CD8-positive, alpha-beta memory T cell (primary cell): ENCODE measurements around the gene PLCD1. TPM values are rescaled to one million over a fixed set of nuclear protein-coding genes. Genes with fewer than 3 reads are reported as not detected.

Source experiments
- CTCF ChIA-PET: fragments of 350-600 bp; sonication (Branson Sonifier 250); formaldehyde crosslinking; loops from one replicate; lab custom pipeline; 2021; ENCODE audit warnings: antibody characterized with exemption; lab: Charles Lee
- POLR2A ChIA-PET: fragments of 350-600 bp; sonication (Branson Sonifier 250); formaldehyde crosslinking; loops from one replicate; lab custom pipeline; 2021; ENCODE audit warnings: antibody characterized with exemption; lab: Charles Lee
- DNase-seq, 5 donors: peaks; one replicate each; pipeline versions ENCODE4 v3.0.0 to v3.0.0-alpha.2; 2020 to 2022; ENCODE audit warnings: mixed read lengths in 1 of 5
- H3K27ac ChIP-seq: one replicate; pipeline ENCODE4 v1.7.0; 2013; ENCODE audit warnings: low read depth, mild to moderate bottlenecking, low read length, moderate library complexity
- H3K27me3 ChIP-seq: 2 replicates; pipeline ENCODE4 v1.7.0; 2013; ENCODE audit warnings: low read length, mild to moderate bottlenecking; ENCODE audit not compliant: insufficient read depth, poor library complexity, severe bottlenecking
- H3K36me3 ChIP-seq: 2 replicates; pipeline ENCODE4 v1.7.0; 2013; ENCODE audit warnings: mild to moderate bottlenecking, low read length, moderate library complexity; ENCODE audit not compliant: insufficient read depth
- H3K4me1 ChIP-seq: 2 replicates; pipeline ENCODE4 v1.7.0; 2013; ENCODE audit warnings: mild to moderate bottlenecking, low read length, moderate library complexity; ENCODE audit not compliant: insufficient read depth
- H3K4me3 ChIP-seq: 2 replicates; pipeline ENCODE4 v1.7.0; 2013; ENCODE audit warnings: mild to moderate bottlenecking, low read length
- H3K9me3 ChIP-seq: 2 replicates; pipeline ENCODE4 v1.7.0; 2013; ENCODE audit warnings: mild to moderate bottlenecking, low read length
- H3K27ac Mint-ChIP-seq, 8 donors: one replicate each; pipeline ENCODE4 v1.8.0; 2020 to 2021; ENCODE audit warnings: mixed read lengths in 8 of 8, mild to moderate bottlenecking in 6 of 8, inconsistent platforms in 3 of 8, moderate library complexity in 3 of 8
- H3K27me3 Mint-ChIP-seq, 2 donors: one replicate each; pipeline ENCODE4 v1.8.0; 2020 to 2021; ENCODE audit warnings: mixed read lengths in 2 of 2, mild to moderate bottlenecking in 1 of 2, moderate library complexity in 1 of 2
- H3K36me3 Mint-ChIP-seq, 3 donors: one replicate each; pipeline ENCODE4 v1.8.0; 2020 to 2021; ENCODE audit warnings: mixed read lengths in 3 of 3, inconsistent platforms in 1 of 3, mild to moderate bottlenecking in 1 of 3
- H3K4me1 Mint-ChIP-seq, 3 donors: one replicate each; pipeline ENCODE4 v1.8.0; 2020 to 2021; ENCODE audit warnings: mixed read lengths in 3 of 3, inconsistent platforms in 1 of 3, mild to moderate bottlenecking in 1 of 3
- H3K4me3 Mint-ChIP-seq, 7 donors: one replicate each; pipeline ENCODE4 v1.8.0; 2020 to 2021; ENCODE audit warnings: mixed read lengths in 7 of 7, mild to moderate bottlenecking in 6 of 7, moderate library complexity in 4 of 7, inconsistent platforms in 2 of 7
- H3K9me3 Mint-ChIP-seq, 5 donors: one replicate each; pipeline ENCODE4 v1.8.0; 2020 to 2022; ENCODE audit warnings: mixed read lengths in 5 of 5, mild to moderate bottlenecking in 3 of 5, moderate library complexity in 2 of 5, inconsistent platforms in 1 of 5
- polyA plus RNA-seq: library from polyadenylated mRNA; unstranded; fragments of 300-500 nt; fragmentation: Illumina TruSeq; gene quantifications from one replicate; pipeline ENCODE4 v1.2.3, GENCODE V29; 2021
- total RNA-seq, 2 experiments: library from RNA; stranded (reverse); gene quantifications; one replicate each; pipeline ENCODE4 v1.2.3, GENCODE V29; 2021

PLCD1 gene
- total and polyA plus RNA-seq, 3 experiments from 2014 or later = 12.8 to 36.4 (median 18.5) TPM

- Histone ChIP-seq H3K27me3 (no peaks in the 10 kb centered on the region), H3K4me1 (peaks cover 23% of the 10 kb centered on the region), H3K36me3 (peaks cover 20% of the 10 kb centered on the region), H3K9me3 (no peaks in the 10 kb centered on the region), H3K27ac (peak overlapping the region; percentile 49), H3K4me3 (no peak overlapping the region)
- ChIA-PET CTCF (interaction anchor here (1.2 to 4.1 kb wide), 5 partner anchors 15 to 46 kb away, joined by 3 to 20 read pairs (median 5); no protein-coding TSS in a partner anchor), POLR2A (interaction anchor here (1.2 kb wide), 1 partner anchor 13 kb away, joined by 3 read pairs; no protein-coding TSS in a partner anchor)
- H3K36me3 Mint-ChIP-seq = peaks cover 25 to 72% (median 36%) of the 10 kb centered on the region in 3 donors
- DNase-seq = peak in 1 of 5 donors; percentile 20
- no peak overlapping the region for H3K4me3 Mint-ChIP-seq
- peaks cover 29 to 43% (median 39%) of the 10 kb centered on the region in 3 donors for H3K4me1 Mint-ChIP-seq
- no peaks in the 10 kb centered on the region for H3K27me3 Mint-ChIP-seq
- H3K9me3 Mint-ChIP-seq = peaks cover 0 to 5% (median 4%) of the 10 kb centered on the region in 5 donors
- peak overlapping the region in 6 of 8 donors; percentile 18 to 34 (median 26) for H3K27ac Mint-ChIP-seq
These were observed 9.6 kb downstream of the PLCD1 start for GRCh38 chr3:38019658-38020341.

GRCh38 chr3:38018296-38019266, 10.9 kb downstream of the PLCD1 start:
- DNase-seq = peak in 1 of 5 donors; percentile 43
- H3K9me3 Mint-ChIP-seq = peaks cover 0 to 5% (median 4%) of the 10 kb centered on the region in 5 donors
- H3K4me3 Mint-ChIP-seq = no peak overlapping the region
- peaks cover 30 to 73% (median 37%) of the 10 kb centered on the region in 3 donors for H3K36me3 Mint-ChIP-seq
- ChIA-PET CTCF (no interaction called here), POLR2A (no interaction called here)
- peaks cover 17% of the 10 kb centered on the region for H3K4me1 ChIP-seq
- H3K36me3 ChIP-seq = peaks cover 20% of the 10 kb centered on the region
- no peaks in the 10 kb centered on the region for H3K9me3 ChIP-seq
- peak overlapping the region in 2 of 8 donors; percentile 52 to 89 for H3K27ac Mint-ChIP-seq
- peaks cover 26 to 38% (median 33%) of the 10 kb centered on the region in 3 donors for H3K4me1 Mint-ChIP-seq
- peak overlapping the region; percentile 75 for H3K27ac ChIP-seq
- H3K27me3 ChIP-seq = no peaks in the 10 kb centered on the region
- no peak overlapping the region for H3K4me3 ChIP-seq
- H3K27me3 Mint-ChIP-seq = no peaks in the 10 kb centered on the region

- no peaks in the 10 kb centered on the region for H3K9me3 ChIP-seq
- no peak overlapping the region for H3K4me3 ChIP-seq
- H3K27me3 ChIP-seq = no peaks in the 10 kb centered on the region
- peak in 1 of 5 donors; percentile 40 for DNase-seq
- POLR2A ChIA-PET = no interaction called here
- H3K4me1 ChIP-seq = peaks cover 8% of the 10 kb centered on the region
- CTCF ChIA-PET = no interaction called here
- Mint-ChIP-seq H3K4me1 (peaks cover 17 to 29% (median 23%) of the 10 kb centered on the region in 3 donors), H3K9me3 (peaks cover 0 to 5% (median 4%) of the 10 kb centered on the region in 5 donors), H3K36me3 (peaks cover 33 to 75% (median 37%) of the 10 kb centered on the region in 3 donors), H3K27me3 (no peaks in the 10 kb centered on the region), H3K27ac (peak overlapping the region in 1 of 8 donors; percentile 8), H3K4me3 (peak overlapping the region in 1 of 7 donors; percentile 44)
- peak overlapping the region; percentile 75 for H3K27ac ChIP-seq
- peaks cover 20% of the 10 kb centered on the region for H3K36me3 ChIP-seq
These were observed 11.8 kb downstream of the PLCD1 start for GRCh38 chr3:38017445-38018295.

- Mint-ChIP-seq H3K9me3 (peaks cover 0 to 5% (median 4%) of the 10 kb centered on the region in 5 donors), H3K36me3 (peaks cover 33 to 76% (median 37%) of the 10 kb centered on the region in 3 donors), H3K27ac (peak overlapping the region in 2 of 8 donors; percentile 30 to 48), H3K4me1 (peaks cover 12 to 22% (median 16%) of the 10 kb centered on the region in 3 donors), H3K27me3 (no peaks in the 10 kb centered on the region), H3K4me3 (no peak overlapping the region)
- Histone ChIP-seq H3K27me3 (no peaks in the 10 kb centered on the region), H3K9me3 (no peaks in the 10 kb centered on the region), H3K4me3 (no peak overlapping the region), H3K4me1 (peaks cover under 1% of the 10 kb centered on the region), H3K27ac (peak overlapping the region; percentile 51), H3K36me3 (peaks cover 20% of the 10 kb centered on the region)
- POLR2A ChIA-PET = no interaction called here
- CTCF ChIA-PET = no interaction called here
- DNase-seq = no peak
These were observed 12.5 kb downstream of the PLCD1 start for GRCh38 chr3:38016847-38017444.

- peaks cover 7 to 17% (median 11%) of the 10 kb centered on the region in 3 donors for H3K4me1 Mint-ChIP-seq
- no peak for DNase-seq
- H3K27me3 Mint-ChIP-seq = no peaks in the 10 kb centered on the region
- H3K36me3 Mint-ChIP-seq = peaks cover 33 to 80% (median 37%) of the 10 kb centered on the region in 3 donors
- Histone ChIP-seq H3K9me3 (no peaks in the 10 kb centered on the region), H3K4me1 (no peaks in the 10 kb centered on the region), H3K27ac (no peak overlapping the region), H3K36me3 (peaks cover 20% of the 10 kb centered on the region), H3K4me3 (no peak overlapping the region), H3K27me3 (no peaks in the 10 kb centered on the region)
- H3K9me3 Mint-ChIP-seq = peaks cover 0 to 5% (median 4%) of the 10 kb centered on the region in 5 donors
- H3K4me3 Mint-ChIP-seq = no peak overlapping the region
- H3K27ac Mint-ChIP-seq = peak overlapping the region in 2 of 8 donors; percentile 11 to 30
- POLR2A ChIA-PET = no interaction called here
- CTCF ChIA-PET = interaction anchor here (1.0 to 1.1 kb wide), 2 partner anchors 13 to 26 kb away, joined by 3 to 4 read pairs; no protein-coding TSS in a partner anchor
These were observed 13.0 kb downstream of the PLCD1 start for GRCh38 chr3:38016410-38016809.

GRCh38 chr3:38015984-38016383, 13.5 kb downstream of the PLCD1 start:
- H3K27ac Mint-ChIP-seq = peak overlapping the region in 2 of 8 donors; percentile 11 to 34
- Histone ChIP-seq H3K36me3 (peaks cover 20% of the 10 kb centered on the region), H3K27me3 (no peaks in the 10 kb centered on the region), H3K27ac (no peak overlapping the region), H3K4me3 (no peak overlapping the region), H3K9me3 (no peaks in the 10 kb centered on the region), H3K4me1 (no peaks in the 10 kb centered on the region)
- H3K36me3 Mint-ChIP-seq = peaks cover 33 to 84% (median 37%) of the 10 kb centered on the region in 3 donors
- H3K27me3 Mint-ChIP-seq = no peaks in the 10 kb centered on the region
- DNase-seq = no peak
- H3K9me3 Mint-ChIP-seq = peaks cover 0 to 5% (median 4%) of the 10 kb centered on the region in 5 donors
- no peak overlapping the region for H3K4me3 Mint-ChIP-seq
- H3K4me1 Mint-ChIP-seq = peaks cover 4 to 13% (median 7%) of the 10 kb centered on the region in 3 donors
- CTCF ChIA-PET = interaction anchor here (1.0 to 1.1 kb wide), 2 partner anchors 12 to 26 kb away, joined by 3 to 4 read pairs; no protein-coding TSS in a partner anchor
- POLR2A ChIA-PET = no interaction called here
